ENCODE data around the gene GMPPA.

GMPPA gene

GRCh38 chr2:219502618-219503017 is 3.9 kb downstream of the GMPPA start:
- Histone ChIP-seq H3K4me1 (peaks cover 0 to 16% (median 14%) of the 10 kb centered on the region in 4 donors), H3K27ac (no peak overlapping the region), H3K36me3 (peaks cover 36 to 63% (median 57%) of the 10 kb centered on the region in 3 donors), H3K4me3 (no peak overlapping the region), H3K27me3 (no peaks in the 10 kb centered on the region), H3K9me3 (no peaks in the 10 kb centered on the region)
- TF ChIP-seq, protein P1, sequence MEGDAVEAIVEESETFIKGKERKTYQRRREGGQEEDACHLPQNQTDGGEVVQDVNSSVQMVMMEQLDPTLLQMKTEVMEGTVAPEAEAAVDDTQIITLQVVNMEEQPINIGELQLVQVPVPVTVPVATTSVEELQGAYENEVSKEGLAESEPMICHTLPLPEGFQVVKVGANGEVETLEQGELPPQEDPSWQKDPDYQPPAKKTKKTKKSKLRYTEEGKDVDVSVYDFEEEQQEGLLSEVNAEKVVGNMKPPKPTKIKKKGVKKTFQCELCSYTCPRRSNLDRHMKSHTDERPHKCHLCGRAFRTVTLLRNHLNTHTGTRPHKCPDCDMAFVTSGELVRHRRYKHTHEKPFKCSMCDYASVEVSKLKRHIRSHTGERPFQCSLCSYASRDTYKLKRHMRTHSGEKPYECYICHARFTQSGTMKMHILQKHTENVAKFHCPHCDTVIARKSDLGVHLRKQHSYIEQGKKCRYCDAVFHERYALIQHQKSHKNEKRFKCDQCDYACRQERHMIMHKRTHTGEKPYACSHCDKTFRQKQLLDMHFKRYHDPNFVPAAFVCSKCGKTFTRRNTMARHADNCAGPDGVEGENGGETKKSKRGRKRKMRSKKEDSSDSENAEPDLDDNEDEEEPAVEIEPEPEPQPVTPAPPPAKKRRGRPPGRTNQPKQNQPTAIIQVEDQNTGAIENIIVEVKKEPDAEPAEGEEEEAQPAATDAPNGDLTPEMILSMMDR (IDR thresholded peaks at IDR 0.05): no peak
- no peak for DNase-seq
- intact Hi-C loops (cut with DNase I; ENCODE audit: low total_unique reads): loop anchor here (5.0 kb wide), 1 partner anchor 35 kb away; no protein-coding TSS in a partner anchor

DNA sequence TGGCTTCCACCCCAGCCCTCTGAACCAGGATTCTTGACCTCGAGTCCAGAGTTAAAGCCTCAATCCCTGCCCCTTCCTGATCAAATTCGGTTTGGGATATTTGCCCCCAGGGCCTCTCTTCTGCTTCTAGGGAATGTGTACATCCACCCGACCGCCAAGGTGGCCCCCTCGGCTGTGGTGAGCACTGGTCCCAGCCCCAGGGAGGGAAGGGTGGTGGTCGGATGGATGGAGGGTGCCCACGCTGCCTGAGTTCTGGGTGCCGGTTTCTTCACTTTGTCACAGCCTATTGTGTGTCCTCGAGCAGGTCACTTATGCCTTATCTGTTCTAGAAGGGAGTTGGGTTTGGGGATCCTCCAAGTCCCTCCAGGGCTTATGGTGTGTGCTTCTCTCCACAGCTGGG is 6.9 kb downstream of the GMPPA start:
- DNase-seq: no peak

GRCh38 chr2:219506153-219506801 is 7.6 kb downstream of the GMPPA start:
- TF ChIP-seq, protein P1 (IDR thresholded peaks at IDR 0.05): no peak
- Histone ChIP-seq H3K27me3 (peaks cover 0 to 7% of the 10 kb centered on the region in 2 donors), H3K27ac (no peak overlapping the region), H3K4me3 (no peak overlapping the region), H3K36me3 (peaks cover 36 to 67% (median 57%) of the 10 kb centered on the region in 3 donors), H3K4me1 (peaks cover 0 to 31% (median 23%) of the 10 kb centered on the region in 4 donors), H3K9me3 (no peaks in the 10 kb centered on the region)
- intact Hi-C loops (cut with DNase I; ENCODE audit: low total_unique reads): no loop called here
- no peak for DNase-seq

More for the DNA sequence above, 6.9 kb downstream of the GMPPA start:
- intact Hi-C loops (cut with DNase I; ENCODE audit: low total_unique reads): no loop called here
- Histone ChIP-seq H3K27ac (no peak overlapping the region), H3K9me3 (no peaks in the 10 kb centered on the region), H3K27me3 (peaks cover 0 to 2% of the 10 kb centered on the region in 2 donors), H3K4me1 (peaks cover 0 to 24% (median 21%) of the 10 kb centered on the region in 4 donors), H3K36me3 (peaks cover 36 to 67% (median 57%) of the 10 kb centered on the region in 3 donors), H3K4me3 (no peak overlapping the region)
- TF ChIP-seq, protein P1 (IDR thresholded peaks at IDR 0.05): no peak

GRCh38 chr2:219506802-219507526 is 8.3 kb downstream of the GMPPA start:
- DNase-seq: peak in 1 of 2 donors; percentile 65
- no peak overlapping the region for H3K4me3 ChIP-seq
- H3K27me3 ChIP-seq: peaks cover 0 to 13% of the 10 kb centered on the region in 2 donors
- TF ChIP-seq, protein P1 (IDR thresholded peaks at IDR 0.05): no peak
- intact Hi-C loops (cut with DNase I; ENCODE audit: low total_unique reads): no loop called here
- no peaks in the 10 kb centered on the region for H3K9me3 ChIP-seq
- H3K27ac ChIP-seq: no peak overlapping the region
- peaks cover 0 to 38% (median 26%) of the 10 kb centered on the region in 4 donors for H3K4me1 ChIP-seq
- peaks cover 36 to 60% (median 51%) of the 10 kb centered on the region in 3 donors for H3K36me3 ChIP-seq

GRCh38 chr2:219507581-219508443 is 9.1 kb downstream of the GMPPA start:
- Histone ChIP-seq H3K9me3 (no peaks in the 10 kb centered on the region), H3K27me3 (peaks cover 0 to 22% of the 10 kb centered on the region in 2 donors), H3K36me3 (peaks cover 30 to 51% (median 44%) of the 10 kb centered on the region in 3 donors), H3K4me1 (peaks cover 0 to 42% (median 27%) of the 10 kb centered on the region in 4 donors), H3K4me3 (no peak overlapping the region), H3K27ac (no peak overlapping the region)
- intact Hi-C loops (cut with DNase I; ENCODE audit: low total_unique reads): no loop called here
- no peak for DNase-seq
- TF ChIP-seq, protein P1 (IDR thresholded peaks at IDR 0.05): no peak

All from tibial artery (tissue), 4 donors.